ENCODE data around the gene IDUA.

Gene IDUA

DNA sequence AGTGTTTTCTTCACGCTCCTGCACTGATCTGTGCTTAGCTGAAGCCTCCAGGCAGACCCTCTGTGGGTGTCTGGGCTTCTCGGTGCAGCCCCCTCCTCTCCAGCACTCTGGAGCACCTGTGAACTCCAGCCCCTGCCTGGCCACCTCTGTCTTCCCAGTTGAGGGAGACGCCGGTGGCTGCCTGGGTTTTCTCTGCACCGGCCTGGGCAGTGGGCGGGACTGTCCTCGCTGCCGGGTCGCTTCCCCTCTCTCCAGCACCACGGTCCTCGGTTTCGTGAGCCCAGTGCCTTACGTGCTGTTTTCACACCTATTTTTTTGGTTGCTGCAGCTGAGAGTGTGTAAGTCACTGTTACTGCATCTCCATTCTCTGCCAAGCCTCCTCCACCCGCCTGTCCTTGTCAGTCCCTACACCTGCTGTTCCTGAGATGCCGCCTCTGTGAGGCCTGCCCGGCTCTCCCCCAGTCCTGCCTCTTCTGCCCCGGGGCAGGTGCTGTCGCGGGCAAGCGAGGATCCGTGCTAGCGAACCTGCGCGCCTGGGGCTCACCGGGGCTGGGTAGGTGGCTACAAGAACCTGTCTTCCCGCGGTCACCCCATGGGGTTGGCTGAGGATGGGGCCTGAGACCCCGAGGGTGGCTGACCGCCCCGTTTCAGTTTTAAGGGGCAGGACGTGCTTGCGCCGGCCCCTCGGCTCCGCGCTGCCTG, 22.1 kb downstream of the IDUA start:
- peaks cover 6% of the 10 kb centered on the region for H3K4me1 ChIP-seq (ENCODE audit: control insufficient read depth, insufficient read depth, low read length)
- H3K27ac ChIP-seq (ENCODE audit: low read depth, low read length): no peak overlapping the region
- peak overlapping the region; percentile 86 for H3K4me3 ChIP-seq (ENCODE audit: low read length)
- H3K36me3 ChIP-seq (ENCODE audit: control insufficient read depth, insufficient read depth, low read length): no peaks in the 10 kb centered on the region
- peaks cover 23% of the 10 kb centered on the region for H3K27me3 ChIP-seq (ENCODE audit: control insufficient read depth, insufficient read depth, low read length)
- peak overlapping the region; percentile 53 for H3K9ac ChIP-seq (ENCODE audit: low read length)

DNA sequence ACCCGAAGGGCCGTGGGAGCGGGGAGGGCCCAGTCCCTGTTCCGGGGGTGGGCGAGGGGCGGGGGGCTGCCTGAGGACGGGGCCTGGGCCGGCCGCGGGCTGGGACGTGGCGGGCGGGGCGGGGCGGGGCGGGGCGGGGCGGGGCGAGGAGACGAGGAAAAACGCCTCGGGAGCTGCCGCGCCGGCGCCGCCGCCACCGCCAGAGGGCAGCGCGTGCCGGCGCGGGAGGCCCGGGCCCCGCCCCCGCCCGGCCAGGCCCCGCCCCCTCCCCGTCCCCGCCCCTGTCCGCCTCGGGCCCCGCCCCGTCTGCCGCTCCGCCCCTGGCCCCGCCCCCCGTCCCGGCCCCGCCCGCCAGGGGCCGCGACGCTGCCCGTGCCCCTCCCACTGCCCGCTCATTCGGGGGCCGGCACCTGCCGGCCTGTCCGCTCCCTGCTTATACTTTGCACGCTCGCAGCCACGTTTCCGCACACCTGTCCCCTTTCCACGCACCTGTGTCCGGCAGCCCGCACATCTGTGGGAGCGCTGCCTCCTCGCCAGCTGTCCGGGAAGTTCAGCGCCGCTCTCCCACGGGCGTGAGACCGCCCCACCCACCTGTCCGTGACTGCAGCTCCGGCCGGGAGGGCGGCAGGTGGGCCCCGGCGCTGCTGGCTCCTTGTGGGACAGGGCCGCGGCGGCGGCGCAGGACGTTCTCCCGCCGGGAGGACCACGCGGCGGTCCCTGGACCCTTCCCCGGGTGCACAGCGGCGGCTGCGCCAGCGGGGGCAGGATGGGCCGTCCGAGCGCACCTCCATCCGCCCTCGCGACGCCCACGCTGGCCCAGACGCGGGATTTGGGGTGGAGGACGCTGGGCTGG, 22.9 kb downstream of the IDUA start:
- peak overlapping the region; percentile 86 for H3K4me3 ChIP-seq (ENCODE audit: low read length)
- H3K27ac ChIP-seq (ENCODE audit: low read depth, low read length): no peak overlapping the region
- H3K9ac ChIP-seq (ENCODE audit: low read length): peak overlapping the region; percentile 49
- H3K36me3 ChIP-seq (ENCODE audit: control insufficient read depth, insufficient read depth, low read length): no peaks in the 10 kb centered on the region
- H3K27me3 ChIP-seq (ENCODE audit: control insufficient read depth, insufficient read depth, low read length): peaks cover 20% of the 10 kb centered on the region
- H3K4me1 ChIP-seq (ENCODE audit: control insufficient read depth, insufficient read depth, low read length): peaks cover 6% of the 10 kb centered on the region

DNA sequence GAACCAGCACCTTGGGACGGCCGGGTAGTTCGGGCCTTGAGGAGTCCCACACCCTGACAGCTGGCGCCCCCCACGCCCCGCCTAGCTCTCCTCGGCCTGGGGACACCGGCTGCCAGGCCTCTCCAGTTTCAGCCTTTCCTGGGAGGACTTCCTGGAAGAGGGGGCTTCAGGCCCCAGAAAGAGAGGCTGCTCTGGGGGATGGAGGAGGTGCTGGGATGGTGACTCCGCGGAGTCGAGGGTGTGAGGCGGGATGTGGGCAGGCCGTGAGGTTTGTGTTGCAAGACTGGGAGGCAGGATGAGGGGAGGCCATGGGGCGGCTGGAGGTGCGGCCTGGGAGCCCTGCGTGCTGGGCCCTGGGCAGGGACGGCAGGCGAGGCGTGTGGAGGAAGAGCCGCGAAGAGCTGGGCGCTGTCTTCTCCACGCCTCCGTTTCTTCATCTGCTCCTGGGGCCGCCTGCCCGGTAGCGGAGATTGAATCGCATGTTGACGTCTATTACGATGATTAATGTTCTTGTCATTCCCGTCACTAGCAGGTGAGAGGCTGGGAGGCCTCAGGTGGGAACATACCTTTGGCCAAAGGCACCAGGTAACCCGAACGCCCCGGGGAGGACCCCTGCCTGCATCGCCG, 23.7 kb downstream of the IDUA start:
- no peaks in the 10 kb centered on the region for H3K36me3 ChIP-seq (ENCODE audit: control insufficient read depth, insufficient read depth, low read length)
- no peak overlapping the region for H3K9ac ChIP-seq (ENCODE audit: low read length)
- H3K27me3 ChIP-seq (ENCODE audit: control insufficient read depth, insufficient read depth, low read length): peaks cover 12% of the 10 kb centered on the region
- peaks cover 6% of the 10 kb centered on the region for H3K4me1 ChIP-seq (ENCODE audit: control insufficient read depth, insufficient read depth, low read length)
- peak overlapping the region; percentile 71 for H3K4me3 ChIP-seq (ENCODE audit: low read length)
- no peak overlapping the region for H3K27ac ChIP-seq (ENCODE audit: low read depth, low read length)

DNA sequence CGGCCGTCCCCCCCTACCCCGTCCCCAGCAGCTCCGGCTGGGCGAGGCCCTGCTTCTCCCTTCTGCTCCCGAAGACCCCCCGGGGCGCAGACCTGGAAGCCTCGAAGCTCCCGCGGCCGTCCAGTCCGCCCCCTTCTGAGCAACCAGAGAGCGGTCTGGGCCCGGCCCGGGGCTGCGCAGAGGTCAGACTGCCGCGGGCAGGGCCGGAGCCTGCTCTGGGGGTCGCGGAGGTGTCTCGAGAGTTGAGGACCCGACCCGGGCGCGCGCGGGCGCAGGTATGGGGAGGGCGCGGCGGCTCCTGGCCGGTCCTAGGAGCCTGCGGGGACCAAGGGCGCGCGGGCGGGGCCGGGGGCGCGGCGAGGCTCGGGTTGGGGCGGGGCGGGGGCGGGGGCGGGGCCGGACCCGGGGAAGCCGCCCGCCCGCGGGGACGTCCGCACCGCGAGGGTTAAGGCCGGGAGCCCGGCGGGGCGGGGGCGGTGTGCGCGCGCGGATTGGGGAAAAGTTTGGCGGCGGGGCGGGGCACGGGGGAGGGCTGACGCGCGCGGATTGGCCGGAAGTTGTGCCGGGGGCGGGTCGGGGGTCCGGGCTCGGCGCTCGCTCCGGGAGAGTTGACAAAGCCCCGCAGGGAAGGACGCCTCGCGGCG, 24.3 kb downstream of the IDUA start, which contains the start of gene FGFRL1:
FGFRL1 (plus strand) TSS at position 605 of the 644 bp plus-strand sequence. CDS start 860 bp downstream, outside the sequence.
- Histone ChIP-seq H3K4me3 (ENCODE audit: low read length) (peak within 1 kb of the TSS; percentile 71), H3K27ac (ENCODE audit: low read depth, low read length) (no peak within 1 kb of the TSS), H3K4me1 (ENCODE audit: control insufficient read depth, insufficient read depth, low read length) (peaks cover 6% of the 10 kb centered on the region), H3K9ac (ENCODE audit: low read length) (no peak within 1 kb of the TSS), H3K27me3 (ENCODE audit: control insufficient read depth, insufficient read depth, low read length) (peaks cover 11% of the 10 kb centered on the region), H3K36me3 (ENCODE audit: control insufficient read depth, insufficient read depth, low read length) (no peaks in the 10 kb centered on the region)

DNA sequence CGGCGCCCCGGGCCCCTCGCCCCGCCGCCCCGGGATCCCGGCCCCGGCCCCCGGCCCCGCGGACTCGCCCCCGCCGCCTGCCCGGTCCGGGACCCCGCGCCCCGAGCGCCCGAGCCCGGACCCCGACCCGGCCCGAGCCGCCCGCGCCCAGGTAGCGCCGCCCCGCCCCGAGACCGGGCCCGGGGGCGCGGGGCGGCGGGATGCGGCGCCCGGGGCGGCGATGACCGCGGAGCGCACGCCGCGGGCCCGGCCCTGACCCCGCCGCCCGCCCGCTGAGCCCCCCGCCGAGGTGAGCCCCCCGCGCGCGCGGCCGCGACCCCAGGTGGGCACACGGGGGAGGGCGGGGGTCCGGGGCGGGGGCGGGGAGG, 24.8 kb downstream of the IDUA start:
- Histone ChIP-seq H3K4me3 (ENCODE audit: low read length) (no peak overlapping the region), H3K4me1 (ENCODE audit: control insufficient read depth, insufficient read depth, low read length) (peaks cover 6% of the 10 kb centered on the region)

DNA sequence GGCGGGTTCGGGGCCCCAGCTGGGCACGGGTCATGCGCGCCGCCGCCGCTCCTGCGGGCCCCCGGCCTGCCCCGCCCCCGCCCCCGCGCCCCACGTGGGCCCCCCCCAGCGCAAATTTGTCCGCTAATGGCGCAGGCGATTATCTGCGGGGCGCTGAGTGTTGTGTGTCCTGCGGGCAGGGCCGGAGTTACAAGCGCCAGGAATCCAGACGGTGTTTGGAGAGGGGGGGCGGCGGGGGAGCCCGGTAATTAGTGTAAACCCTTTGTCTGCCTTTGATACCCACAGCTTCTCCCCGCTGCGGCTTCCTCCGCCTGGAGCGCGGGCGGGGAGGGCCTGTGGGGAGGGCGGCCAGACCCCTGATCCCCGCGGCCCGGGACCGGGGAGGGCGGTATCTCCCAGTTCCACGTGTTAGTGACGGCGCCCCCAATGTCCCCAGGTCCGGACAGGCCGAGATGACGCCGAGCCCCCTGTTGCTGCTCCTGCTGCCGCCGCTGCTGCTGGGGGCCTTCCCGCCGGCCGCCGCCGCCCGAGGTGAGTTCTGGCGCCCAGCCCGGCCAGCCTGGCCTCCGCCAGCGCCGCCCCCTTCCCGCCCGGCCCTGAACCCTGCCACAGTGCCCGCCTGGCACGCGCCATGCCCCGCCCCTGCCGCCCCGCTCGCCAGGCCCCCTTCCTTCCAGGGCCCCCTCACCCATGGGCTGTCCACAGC, 25.3 kb downstream of the IDUA start:
- H3K27me3 ChIP-seq (ENCODE audit: control insufficient read depth, insufficient read depth, low read length): peaks cover 9% of the 10 kb centered on the region
- H3K27ac ChIP-seq (ENCODE audit: low read depth, low read length): no peak overlapping the region
- H3K4me3 ChIP-seq (ENCODE audit: low read length): peak overlapping the region; percentile 48
- H3K4me1 ChIP-seq (ENCODE audit: control insufficient read depth, insufficient read depth, low read length): peaks cover 6% of the 10 kb centered on the region
- H3K36me3 ChIP-seq (ENCODE audit: control insufficient read depth, insufficient read depth, low read length): no peaks in the 10 kb centered on the region
- H3K9ac ChIP-seq (ENCODE audit: low read length): no peak overlapping the region

More for the DNA sequence above, 24.8 kb downstream of the IDUA start:
- Histone ChIP-seq H3K27me3 (ENCODE audit: control insufficient read depth, insufficient read depth, low read length) (peaks cover 9% of the 10 kb centered on the region), H3K9ac (ENCODE audit: low read length) (no peak overlapping the region), H3K27ac (ENCODE audit: low read depth, low read length) (no peak overlapping the region), H3K36me3 (ENCODE audit: control insufficient read depth, insufficient read depth, low read length) (no peaks in the 10 kb centered on the region)

DNA sequence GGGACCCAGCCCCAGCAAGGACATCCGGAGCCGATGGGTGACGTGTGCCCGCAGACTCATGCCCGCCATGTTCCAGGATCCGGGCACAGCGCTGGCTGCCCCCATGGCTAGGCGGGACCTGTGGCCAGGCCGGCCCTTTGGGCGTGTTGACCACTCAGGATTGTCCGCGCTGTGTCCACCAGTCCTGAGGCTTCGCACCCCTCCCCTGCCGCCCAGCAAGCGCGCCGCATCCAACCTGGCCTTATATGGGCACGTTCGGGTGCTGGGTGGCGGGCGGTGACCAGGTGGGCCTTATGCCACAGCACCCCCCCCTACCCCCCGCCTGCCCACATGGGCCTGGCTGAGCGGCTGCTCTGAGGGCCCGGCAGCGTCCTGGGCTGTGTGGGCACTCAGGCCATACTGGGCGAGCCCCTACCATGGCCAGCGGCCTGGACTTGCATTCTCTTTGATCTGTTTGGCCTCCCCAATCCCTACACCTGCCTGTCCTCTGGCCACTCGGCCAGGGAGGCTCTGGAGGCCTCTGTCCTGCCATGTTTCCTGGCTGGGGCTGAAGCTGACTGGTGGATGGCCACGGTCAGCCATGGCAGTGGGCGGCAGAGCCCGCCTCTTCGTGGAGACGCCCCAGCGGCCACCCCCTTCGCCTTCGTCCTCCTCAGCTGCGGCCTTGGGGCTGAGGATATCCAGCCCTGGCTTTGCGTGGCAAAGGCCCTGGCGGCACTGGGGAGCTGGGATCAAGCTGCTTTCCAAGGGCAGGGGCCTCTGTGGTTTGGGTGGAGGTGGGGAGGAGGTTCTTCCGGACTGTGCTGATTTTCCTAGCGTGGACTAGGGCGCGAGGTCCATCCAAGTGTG, 26.6 kb downstream of the IDUA start:
- H3K4me1 ChIP-seq (ENCODE audit: control insufficient read depth, insufficient read depth, low read length): peaks cover 6% of the 10 kb centered on the region
- H3K27ac ChIP-seq (ENCODE audit: low read depth, low read length): no peak overlapping the region

DNA sequence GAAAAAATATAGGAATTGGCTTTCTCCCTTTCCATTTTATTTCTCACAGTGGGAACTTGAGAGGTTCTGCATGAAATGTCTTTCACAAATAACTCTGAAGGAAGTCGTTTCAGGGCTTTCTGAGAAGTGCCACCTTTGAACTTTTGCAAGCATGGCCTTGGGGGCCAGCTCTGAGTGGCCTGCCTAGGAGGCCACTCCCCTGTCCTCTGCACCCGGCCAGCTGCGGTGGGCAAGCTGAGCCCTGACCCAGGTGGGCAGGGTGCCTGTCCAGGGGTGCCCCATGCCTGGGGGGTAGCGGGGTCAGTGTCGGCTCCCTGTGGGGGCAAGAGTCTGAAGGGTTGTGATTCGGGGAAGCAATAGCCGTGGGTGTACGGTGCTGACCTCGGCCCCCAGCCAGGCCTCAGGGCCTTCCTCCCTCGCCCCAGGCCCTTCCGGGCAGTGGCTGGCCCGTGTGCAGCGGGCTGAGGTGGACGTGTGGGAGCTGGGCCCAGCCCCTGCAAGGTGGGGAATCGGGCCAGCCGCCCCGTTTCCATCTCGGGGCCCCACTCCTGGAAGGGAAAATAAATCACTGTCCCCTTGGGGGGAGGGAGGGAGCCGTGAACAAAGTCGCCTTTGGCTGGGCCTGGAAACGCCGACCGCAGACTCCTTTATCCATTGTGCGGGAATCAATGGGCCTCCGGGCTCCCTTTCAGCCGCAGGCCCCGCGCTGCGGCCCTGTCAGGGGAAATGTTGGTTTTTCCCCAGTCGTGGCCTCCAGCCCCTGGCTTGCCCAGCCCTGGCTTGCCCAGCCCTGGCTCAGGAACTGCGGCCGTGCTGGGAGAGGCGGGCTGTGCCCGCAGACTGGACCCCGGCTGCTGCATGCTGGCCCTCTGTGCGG, 27.7 kb downstream of the IDUA start:
- no peak overlapping the region for H3K27ac ChIP-seq (ENCODE audit: low read depth, low read length)
- no peaks in the 10 kb centered on the region for H3K36me3 ChIP-seq (ENCODE audit: control insufficient read depth, insufficient read depth, low read length)
- H3K4me1 ChIP-seq (ENCODE audit: control insufficient read depth, insufficient read depth, low read length): peaks cover 2% of the 10 kb centered on the region
- H3K9ac ChIP-seq (ENCODE audit: low read length): no peak overlapping the region
- no peak overlapping the region for H3K4me3 ChIP-seq (ENCODE audit: low read length)
- no peaks in the 10 kb centered on the region for H3K27me3 ChIP-seq (ENCODE audit: control insufficient read depth, insufficient read depth, low read length)

More for the DNA sequence above, 26.6 kb downstream of the IDUA start:
- H3K4me3 ChIP-seq (ENCODE audit: low read length): no peak overlapping the region
- H3K27me3 ChIP-seq (ENCODE audit: control insufficient read depth, insufficient read depth, low read length): peaks cover 1% of the 10 kb centered on the region
- H3K9ac ChIP-seq (ENCODE audit: low read length): no peak overlapping the region
- H3K36me3 ChIP-seq (ENCODE audit: control insufficient read depth, insufficient read depth, low read length): no peaks in the 10 kb centered on the region

DNA sequence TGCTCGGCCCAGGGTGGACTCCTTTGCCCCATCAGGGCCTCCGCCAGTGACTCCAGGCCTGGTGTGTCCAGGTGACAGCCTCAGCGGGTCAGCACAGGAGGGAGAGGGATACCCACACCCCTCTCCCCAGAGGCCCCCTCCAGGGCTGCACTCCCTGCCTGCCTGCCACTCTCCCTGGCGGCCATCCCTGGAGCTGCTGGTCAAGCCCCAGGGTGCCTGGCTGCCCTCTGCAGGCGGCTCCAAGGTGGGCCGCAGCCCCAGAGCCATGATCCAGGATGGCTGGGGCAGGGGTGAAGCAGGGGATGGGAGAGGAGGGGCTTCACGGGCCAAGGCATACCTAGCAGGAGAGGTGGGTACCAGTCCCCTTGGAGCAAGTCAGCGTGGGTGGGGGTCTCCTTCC, 28.3 kb downstream of the IDUA start:
- Histone ChIP-seq H3K36me3 (ENCODE audit: control insufficient read depth, insufficient read depth, low read length) (no peaks in the 10 kb centered on the region), H3K4me3 (ENCODE audit: low read length) (no peak overlapping the region), H3K9ac (ENCODE audit: low read length) (no peak overlapping the region), H3K4me1 (ENCODE audit: control insufficient read depth, insufficient read depth, low read length) (peaks cover 2% of the 10 kb centered on the region), H3K27me3 (ENCODE audit: control insufficient read depth, insufficient read depth, low read length) (no peaks in the 10 kb centered on the region), H3K27ac (ENCODE audit: low read depth, low read length) (no peak overlapping the region)

DNA sequence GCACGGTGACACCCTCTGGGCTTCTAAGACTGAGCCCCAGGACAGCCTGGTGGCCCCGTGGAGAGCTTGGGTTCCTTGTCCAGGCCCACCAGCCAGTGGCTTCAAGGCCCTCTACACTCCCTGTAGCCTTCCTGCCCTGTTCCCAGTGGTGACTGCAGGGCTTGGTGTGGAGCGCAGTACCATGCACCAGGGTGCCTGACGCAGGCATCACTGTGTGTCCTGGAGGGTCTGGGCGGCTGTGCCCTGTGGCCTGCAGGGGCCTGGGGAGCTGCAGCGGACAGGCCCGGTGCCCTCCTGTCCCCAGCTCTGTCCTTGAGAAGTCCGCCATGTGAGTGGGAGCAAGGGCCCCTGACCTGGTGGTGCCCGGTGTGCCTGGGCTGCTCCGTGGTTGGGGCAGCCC, 28.9 kb downstream of the IDUA start:
- no peaks in the 10 kb centered on the region for H3K27me3 ChIP-seq (ENCODE audit: control insufficient read depth, insufficient read depth, low read length)
- H3K9ac ChIP-seq (ENCODE audit: low read length): no peak overlapping the region
- no peaks in the 10 kb centered on the region for H3K36me3 ChIP-seq (ENCODE audit: control insufficient read depth, insufficient read depth, low read length)
- no peaks in the 10 kb centered on the region for H3K4me1 ChIP-seq (ENCODE audit: control insufficient read depth, insufficient read depth, low read length)
- no peak overlapping the region for H3K27ac ChIP-seq (ENCODE audit: low read depth, low read length)
- no peak overlapping the region for H3K4me3 ChIP-seq (ENCODE audit: low read length)

All from rectal smooth muscle tissue (tissue), 1 donor.